ES-I3 (cell line): Measurements from ENCODE around the gene SRSF1.

Source experiments
- H3K36me3 ChIP-seq: 2 replicates; pipeline ENCODE4 v1.6.1; 2013; ENCODE audit warnings: mild to moderate bottlenecking, low read length, control low read depth, moderate library complexity; ENCODE audit not compliant: insufficient read depth
- H3K4me1 ChIP-seq: 2 replicates; pipeline ENCODE4 v1.6.1; 2013; ENCODE audit warnings: mild to moderate bottlenecking, control low read depth, low read length; ENCODE audit not compliant: insufficient read depth
- H3K9ac ChIP-seq: 2 replicates; pipeline ENCODE4 v1.6.1; 2013; ENCODE audit warnings: low read depth, mild to moderate bottlenecking, low read length, moderate library complexity
- H3K9me3 ChIP-seq: 2 replicates; pipeline ENCODE4 v1.6.1; 2013; ENCODE audit warnings: mild to moderate bottlenecking, low read length, moderate library complexity; ENCODE audit not compliant: control insufficient read depth, insufficient read depth

SRSF1 gene

DNA sequence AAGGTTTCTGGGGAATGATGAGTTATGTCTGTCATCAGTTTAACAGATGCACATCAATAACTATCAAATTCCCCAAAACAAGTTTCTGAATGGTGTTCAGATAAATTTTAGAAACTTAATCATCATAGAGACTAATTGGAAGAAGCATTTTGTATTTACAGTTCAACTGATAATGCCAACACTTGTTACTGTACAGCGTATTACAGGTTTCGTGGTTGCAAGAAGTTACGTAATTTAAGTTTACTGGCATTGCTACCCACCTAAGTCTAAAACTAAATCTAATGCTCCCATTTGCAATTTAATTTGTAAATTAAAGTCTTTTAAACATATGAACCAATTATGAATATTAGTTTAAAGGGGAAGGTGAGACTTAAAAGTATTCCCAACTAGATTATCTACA, 3.0 kb downstream of the SRSF1 start:
- H3K4me1 ChIP-seq = peaks cover 23% of the 10 kb centered on the region
- peaks cover 30% of the 10 kb centered on the region for H3K36me3 ChIP-seq
- H3K9ac ChIP-seq = no peak overlapping the region
- H3K9me3 ChIP-seq = no peaks in the 10 kb centered on the region

- Histone ChIP-seq H3K36me3 (peaks cover 37% of the 10 kb centered on the region), H3K9ac (no peak overlapping the region), H3K9me3 (no peaks in the 10 kb centered on the region), H3K4me1 (peaks cover 24% of the 10 kb centered on the region)
These were observed 4.1 kb downstream of the SRSF1 start for GRCh38 chr17:58002973-58003372.

GRCh38 chr17:58002154-58002948, 4.7 kb downstream of the SRSF1 start:
- Histone ChIP-seq H3K36me3 (peaks cover 37% of the 10 kb centered on the region), H3K9ac (no peak overlapping the region), H3K4me1 (peaks cover 24% of the 10 kb centered on the region), H3K9me3 (no peaks in the 10 kb centered on the region)

GRCh38 chr17:58001461-58002124, 5.5 kb downstream of the SRSF1 start:
- H3K9ac ChIP-seq = no peak overlapping the region
- peaks cover 37% of the 10 kb centered on the region for H3K36me3 ChIP-seq
- no peaks in the 10 kb centered on the region for H3K9me3 ChIP-seq
- H3K4me1 ChIP-seq = peaks cover 24% of the 10 kb centered on the region

DNA sequence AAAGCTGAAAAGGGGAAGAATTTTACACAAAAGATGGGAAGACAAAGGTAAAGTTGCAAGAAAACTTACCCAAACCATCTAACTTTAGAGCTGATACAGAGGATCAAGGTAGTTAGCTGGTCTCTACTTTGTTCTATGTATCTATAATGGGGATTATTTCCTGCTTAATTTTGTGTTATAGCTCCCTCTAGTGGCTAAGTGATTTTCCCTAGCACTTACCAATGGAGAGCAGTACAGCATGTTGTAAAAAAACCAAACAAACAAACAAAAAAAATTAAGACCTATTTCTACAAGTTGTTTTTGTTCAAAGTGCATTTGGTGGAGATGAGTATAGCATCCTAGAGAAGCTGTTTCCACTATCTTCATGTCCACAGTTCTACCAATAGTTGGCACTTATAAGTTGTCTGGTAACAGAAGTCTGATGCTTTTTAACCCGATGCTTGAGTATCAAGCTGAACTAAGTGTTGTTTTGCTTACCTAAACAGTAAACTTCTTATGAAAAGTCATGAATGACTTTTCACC, 7.5 kb downstream of the SRSF1 start:
- H3K36me3 ChIP-seq = peaks cover 23% of the 10 kb centered on the region
- H3K9ac ChIP-seq = no peak overlapping the region
- peaks cover 13% of the 10 kb centered on the region; the same call in 1 of the 2 replicates for H3K4me1 ChIP-seq
- no peaks in the 10 kb centered on the region for H3K9me3 ChIP-seq

DNA sequence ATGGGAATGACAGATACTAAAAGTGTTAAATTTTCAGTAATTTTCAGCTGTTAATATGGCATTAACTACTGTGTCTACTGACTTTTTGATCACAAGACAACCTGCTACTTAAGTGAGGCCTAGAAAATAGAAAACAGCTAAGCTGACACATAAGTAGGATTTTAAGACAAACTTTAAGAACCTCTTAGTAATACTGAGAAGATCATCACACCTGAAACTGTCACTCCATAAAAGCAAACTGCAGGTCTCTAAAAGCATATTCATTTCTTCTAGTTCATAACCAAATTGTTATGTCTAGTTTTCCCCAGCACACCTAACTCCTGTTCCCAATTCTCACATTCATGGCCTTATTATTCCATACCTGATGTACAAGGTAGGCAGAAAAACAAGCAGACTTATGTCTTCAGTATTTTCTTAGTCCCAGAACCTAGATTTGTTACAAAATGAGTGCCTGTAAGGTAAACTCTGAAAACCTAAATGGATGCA, 8.0 kb downstream of the SRSF1 start:
- Histone ChIP-seq H3K9ac (no peak overlapping the region), H3K9me3 (no peaks in the 10 kb centered on the region), H3K4me1 (peaks cover 14% of the 10 kb centered on the region; the same call in 1 of the 2 replicates), H3K36me3 (peaks cover 18% of the 10 kb centered on the region)

DNA sequence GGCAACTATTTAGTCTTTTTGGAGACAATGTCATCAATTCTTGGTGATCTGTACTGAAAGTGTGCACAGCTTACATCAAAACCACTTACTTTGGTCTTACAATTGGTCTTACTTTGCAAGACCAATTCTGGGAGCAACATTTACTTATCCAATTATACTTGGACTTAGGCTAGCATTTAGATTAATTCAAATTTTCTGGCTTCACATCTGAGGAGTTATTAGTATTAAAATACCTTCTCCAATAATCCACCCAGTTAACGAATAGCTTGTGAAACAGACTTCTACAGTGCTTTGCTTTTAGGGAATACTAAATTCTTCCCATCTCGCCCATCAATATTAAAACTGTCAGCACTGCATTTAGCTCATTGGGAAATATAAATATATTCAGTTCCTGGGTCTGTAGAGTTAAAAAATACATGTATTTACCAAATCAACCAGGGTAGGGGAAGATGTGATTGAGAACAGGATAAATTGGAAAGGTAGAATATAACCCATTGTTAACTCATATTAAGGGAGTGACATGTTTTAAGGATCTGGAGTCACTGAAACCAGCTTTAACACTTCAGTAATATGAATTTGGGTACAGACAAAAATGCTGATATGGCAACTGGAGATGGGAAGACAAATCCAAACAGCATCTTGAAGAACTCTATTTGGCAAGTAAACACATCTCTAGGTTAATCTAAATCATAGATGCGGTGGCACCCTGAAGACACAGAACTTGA, 9.8 kb downstream of the SRSF1 start:
- Histone ChIP-seq H3K36me3 (peaks cover 11% of the 10 kb centered on the region; the same call in 1 of the 2 replicates), H3K9me3 (no peaks in the 10 kb centered on the region), H3K4me1 (peaks cover 9% of the 10 kb centered on the region; the same call in 1 of the 2 replicates), H3K9ac (no peak overlapping the region)

DNA sequence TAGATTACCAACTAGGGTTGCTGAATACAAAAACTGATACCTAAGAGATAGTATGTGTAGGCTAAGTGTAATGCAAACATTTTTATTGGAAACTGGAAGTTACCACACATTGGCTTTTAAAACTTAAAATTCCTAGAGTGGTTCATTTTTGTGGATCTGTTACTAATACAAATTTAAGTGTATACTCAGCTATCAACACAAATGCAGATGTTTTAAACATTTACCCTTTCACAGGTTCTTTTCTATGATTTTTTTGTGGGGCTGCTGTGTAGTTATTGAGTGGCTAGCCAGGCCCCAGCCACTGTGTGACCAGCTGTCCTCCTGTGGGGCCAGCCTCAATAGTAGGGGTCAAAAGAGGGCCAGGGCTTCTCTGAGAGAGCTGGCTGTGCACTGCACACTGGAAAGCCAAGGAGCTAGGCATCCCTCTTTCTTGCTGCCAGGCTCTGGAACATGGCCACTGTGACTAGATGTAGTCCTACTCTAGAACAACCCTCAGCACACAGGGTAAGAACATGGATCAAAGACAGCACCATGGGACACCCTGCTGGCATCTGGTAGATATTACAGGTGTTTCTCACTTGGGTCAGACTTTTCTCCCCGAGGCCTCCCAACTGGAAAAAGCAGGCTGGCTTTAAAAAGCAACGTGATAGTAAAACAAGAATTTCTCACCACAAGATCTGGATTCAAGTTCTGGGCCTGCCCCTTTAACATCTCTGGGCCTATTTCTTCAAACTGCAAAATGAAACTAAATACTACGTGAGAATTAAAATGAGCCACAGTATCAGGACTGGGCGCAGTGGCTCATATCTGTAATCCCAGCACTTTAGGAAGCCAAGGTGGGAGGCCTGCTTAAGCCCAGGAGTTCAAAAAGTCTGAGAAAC, 11.7 kb downstream of the SRSF1 start:
- Histone ChIP-seq H3K4me1 (peaks cover 14% of the 10 kb centered on the region; the same call in 1 of the 2 replicates), H3K36me3 (peaks cover 11% of the 10 kb centered on the region; the same call in 1 of the 2 replicates), H3K9ac (no peak overlapping the region), H3K9me3 (no peaks in the 10 kb centered on the region)

DNA sequence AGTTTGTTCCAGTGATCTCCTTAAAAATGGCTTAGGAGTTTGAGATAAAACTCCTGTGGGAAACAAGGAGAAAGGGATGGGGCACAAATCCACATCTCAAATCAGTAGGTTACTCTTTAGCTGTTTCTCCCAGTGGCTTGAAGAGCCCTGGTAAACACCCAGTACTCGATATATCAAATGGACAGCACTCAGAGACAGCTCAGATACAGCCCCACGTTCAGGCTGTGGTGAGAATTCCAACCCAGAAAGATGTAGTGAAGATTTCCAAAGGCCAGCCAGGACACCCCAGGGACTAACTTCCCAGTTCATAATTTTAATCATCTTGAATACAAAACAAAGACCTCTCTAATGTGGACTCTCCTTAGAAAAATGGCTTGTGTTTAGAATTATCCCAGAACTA, 12.6 kb downstream of the SRSF1 start:
- H3K9ac ChIP-seq = no peak overlapping the region
- peaks cover 11% of the 10 kb centered on the region; the same call in 1 of the 2 replicates for H3K36me3 ChIP-seq
- H3K9me3 ChIP-seq = no peaks in the 10 kb centered on the region
- H3K4me1 ChIP-seq = peaks cover 14% of the 10 kb centered on the region; the same call in 1 of the 2 replicates

GRCh38 chr17:57993471-57994365, 13.3 kb downstream of the SRSF1 start:
- H3K4me1 ChIP-seq = peaks cover 8% of the 10 kb centered on the region; the same call in 1 of the 2 replicates
- peaks cover 4% of the 10 kb centered on the region; the same call in 1 of the 2 replicates for H3K36me3 ChIP-seq
- no peak overlapping the region for H3K9ac ChIP-seq
- H3K9me3 ChIP-seq = no peaks in the 10 kb centered on the region

GRCh38 chr17:57991537-57991936, 15.5 kb downstream of the SRSF1 start:
- Histone ChIP-seq H3K4me1 (peaks cover 8% of the 10 kb centered on the region; the same call in 1 of the 2 replicates), H3K9me3 (no peaks in the 10 kb centered on the region), H3K36me3 (no peaks in the 10 kb centered on the region), H3K9ac (no peak overlapping the region)

- H3K36me3 ChIP-seq = no peaks in the 10 kb centered on the region
- no peak overlapping the region for H3K9ac ChIP-seq
- peaks cover 17% of the 10 kb centered on the region for H3K4me1 ChIP-seq
- no peaks in the 10 kb centered on the region for H3K9me3 ChIP-seq
These were observed 17.0 kb downstream of the SRSF1 start for GRCh38 chr17:57990037-57990436.
